ENCODE measurements around the gene HPSE2.

HPSE2 gene

DNA sequence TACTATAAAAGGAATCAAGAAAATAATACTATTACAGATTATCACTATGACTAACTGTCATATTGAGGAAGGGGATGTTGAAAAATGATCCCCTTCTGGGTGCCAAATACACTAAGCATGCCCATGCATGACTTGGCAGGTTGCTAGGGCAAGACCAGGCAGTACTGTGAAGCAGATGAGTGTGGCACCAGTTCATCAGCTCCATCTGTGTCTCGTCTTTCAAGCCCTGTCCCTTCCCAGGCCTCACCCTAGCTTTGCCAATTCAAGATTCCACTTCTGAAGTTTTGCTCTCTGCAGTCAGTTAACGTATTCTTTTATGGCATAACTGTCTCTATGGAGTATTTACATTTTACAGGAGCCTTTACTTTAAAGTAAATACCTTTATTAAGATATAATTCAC lies 653.3 kb downstream of the HPSE2 start:
- no peak for DNase-seq (ENCODE audit: extremely low read depth, low read depth)
- TF ChIP-seq, protein P1, sequence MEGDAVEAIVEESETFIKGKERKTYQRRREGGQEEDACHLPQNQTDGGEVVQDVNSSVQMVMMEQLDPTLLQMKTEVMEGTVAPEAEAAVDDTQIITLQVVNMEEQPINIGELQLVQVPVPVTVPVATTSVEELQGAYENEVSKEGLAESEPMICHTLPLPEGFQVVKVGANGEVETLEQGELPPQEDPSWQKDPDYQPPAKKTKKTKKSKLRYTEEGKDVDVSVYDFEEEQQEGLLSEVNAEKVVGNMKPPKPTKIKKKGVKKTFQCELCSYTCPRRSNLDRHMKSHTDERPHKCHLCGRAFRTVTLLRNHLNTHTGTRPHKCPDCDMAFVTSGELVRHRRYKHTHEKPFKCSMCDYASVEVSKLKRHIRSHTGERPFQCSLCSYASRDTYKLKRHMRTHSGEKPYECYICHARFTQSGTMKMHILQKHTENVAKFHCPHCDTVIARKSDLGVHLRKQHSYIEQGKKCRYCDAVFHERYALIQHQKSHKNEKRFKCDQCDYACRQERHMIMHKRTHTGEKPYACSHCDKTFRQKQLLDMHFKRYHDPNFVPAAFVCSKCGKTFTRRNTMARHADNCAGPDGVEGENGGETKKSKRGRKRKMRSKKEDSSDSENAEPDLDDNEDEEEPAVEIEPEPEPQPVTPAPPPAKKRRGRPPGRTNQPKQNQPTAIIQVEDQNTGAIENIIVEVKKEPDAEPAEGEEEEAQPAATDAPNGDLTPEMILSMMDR (IDR thresholded peaks at IDR 0.05; ENCODE audit: low read depth, low read length) = no peak

DNA sequence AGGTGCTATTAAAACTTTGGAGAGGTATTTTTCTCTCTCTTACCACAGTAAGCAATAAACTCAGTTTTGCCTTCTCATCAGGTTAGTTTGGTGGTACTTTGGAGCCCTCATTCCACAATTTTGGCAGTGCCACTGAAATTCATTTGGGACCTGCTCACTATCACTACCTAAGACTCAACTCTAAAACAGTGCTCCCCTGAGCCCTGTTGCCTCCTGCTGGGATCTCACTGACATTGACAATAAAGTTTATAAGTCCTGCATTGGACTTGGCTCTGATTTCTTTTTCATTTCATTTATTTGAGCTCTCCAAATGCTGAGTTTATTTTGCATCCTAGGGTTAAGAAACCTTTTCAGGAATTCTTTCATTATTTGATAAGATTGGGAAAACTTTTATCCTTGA lies 658.1 kb downstream of the HPSE2 start:
- TF ChIP-seq, protein P1 (IDR thresholded peaks at IDR 0.05; ENCODE audit: low read depth, low read length) = no peak; the same call in 1 of the 2 replicates

DNA sequence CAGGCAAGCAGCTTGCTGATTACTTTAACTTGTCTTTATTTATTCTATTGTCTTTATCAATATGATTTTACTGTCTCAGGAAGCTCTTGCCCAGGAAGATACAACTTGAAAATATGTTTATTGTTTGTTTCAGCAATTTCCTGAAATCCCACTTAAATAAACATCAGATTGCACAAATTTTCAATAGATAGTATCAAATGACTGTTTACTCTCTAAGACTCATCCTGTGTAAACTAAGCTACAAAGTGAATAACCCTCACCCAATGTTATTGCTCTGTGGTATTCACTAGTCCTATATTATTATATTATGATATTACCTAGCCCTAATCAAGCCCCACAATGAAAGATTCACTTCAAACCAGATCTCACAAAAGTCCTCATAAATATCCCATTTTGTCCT lies 658.5 kb downstream of the HPSE2 start:
- TF ChIP-seq, protein P1 (IDR thresholded peaks at IDR 0.05; ENCODE audit: low read depth, low read length) = no peak
- DNase-seq (ENCODE audit: extremely low read depth, low read depth) = no peak

More for the DNA sequence above, 658.1 kb downstream of the HPSE2 start:
- no peak for DNase-seq (ENCODE audit: extremely low read depth, low read depth)

DNA sequence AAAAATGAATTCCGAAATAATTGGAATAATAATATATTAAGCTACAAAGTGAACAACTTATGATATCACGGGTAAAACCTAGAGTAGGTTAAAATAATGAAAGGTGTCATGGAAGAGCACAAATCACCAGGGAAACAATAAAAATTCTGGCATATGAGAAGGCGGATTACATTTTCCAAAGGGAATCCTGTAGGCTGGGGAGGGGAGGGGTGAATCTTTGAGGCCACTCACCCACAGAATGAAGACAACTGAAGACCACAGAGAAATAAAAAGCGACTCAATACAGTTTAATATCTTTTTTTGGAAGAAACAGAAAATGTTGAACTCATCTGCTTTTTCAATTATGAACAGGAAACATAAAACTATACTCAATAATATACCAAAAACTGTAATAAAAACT lies 659.6 kb downstream of the HPSE2 start:
- no peak for DNase-seq (ENCODE audit: extremely low read depth, low read depth)
- TF ChIP-seq, protein P1 (IDR thresholded peaks at IDR 0.05; ENCODE audit: low read depth, low read length) = no peak

DNA sequence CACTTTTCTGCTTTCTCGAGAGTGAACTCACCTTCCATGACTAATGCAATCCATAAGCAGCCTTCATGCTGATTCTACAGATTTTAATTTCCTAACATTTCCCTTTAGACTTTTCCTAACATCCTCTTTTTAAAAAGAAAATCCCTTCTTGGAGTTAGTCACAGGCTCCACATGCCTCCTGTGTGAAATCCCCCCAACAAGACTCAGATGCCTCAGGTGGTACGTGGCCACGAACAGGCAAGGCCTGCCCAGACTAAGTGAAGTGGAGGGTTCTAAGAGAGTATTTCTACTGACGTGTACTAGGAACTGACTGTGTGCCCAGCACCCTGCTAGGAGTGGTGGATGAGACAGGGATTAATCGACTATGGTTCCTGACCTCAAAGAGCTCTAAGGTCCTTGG lies 663.1 kb downstream of the HPSE2 start:
- DNase-seq (ENCODE audit: extremely low read depth, low read depth) = no peak
- TF ChIP-seq, protein P1 (IDR thresholded peaks at IDR 0.05; ENCODE audit: low read depth, low read length) = no peak

DNA sequence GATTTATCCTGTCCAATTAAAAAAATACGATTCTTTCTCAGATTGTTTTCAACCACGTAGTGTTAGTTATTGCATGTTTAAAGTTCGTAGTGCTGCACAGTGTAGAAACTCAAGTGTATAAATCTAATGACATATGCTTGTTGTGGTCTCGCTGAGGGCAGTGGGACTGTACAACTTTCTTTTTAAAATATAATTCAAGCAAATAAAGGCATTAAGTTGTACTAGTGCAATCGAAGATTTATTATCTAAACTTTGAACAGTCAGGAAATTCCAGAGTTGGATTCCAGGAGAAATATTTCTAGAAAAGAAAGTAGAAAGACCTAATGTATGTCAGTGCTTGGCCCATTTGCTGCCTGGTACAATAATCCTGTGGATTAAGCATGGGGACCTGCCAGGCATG lies 664.8 kb downstream of the HPSE2 start:
- no peak for DNase-seq (ENCODE audit: extremely low read depth, low read depth)
- TF ChIP-seq, protein P1 (IDR thresholded peaks at IDR 0.05; ENCODE audit: low read depth, low read length) = no peak

DNA sequence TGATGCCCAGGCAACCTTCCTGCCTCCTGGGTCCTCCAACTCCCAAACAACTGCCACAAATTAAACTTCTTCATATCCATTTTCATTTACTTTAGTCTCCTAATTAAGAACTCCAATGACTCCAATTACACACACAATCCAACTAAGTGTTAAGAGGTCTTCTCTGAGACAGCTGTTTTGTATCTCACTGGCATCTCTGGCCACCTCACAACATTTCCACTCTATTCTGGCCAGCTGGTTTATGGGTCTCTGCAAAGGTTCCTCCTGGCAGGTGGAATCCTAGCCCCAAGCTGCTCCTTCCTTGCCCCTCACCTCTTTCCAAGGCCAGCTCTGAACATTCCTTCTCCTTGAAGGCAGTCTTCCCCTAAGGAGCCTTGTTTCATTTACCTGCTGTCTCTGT lies 665.8 kb downstream of the HPSE2 start:
- TF ChIP-seq, protein P1 (IDR thresholded peaks at IDR 0.05; ENCODE audit: low read depth, low read length) = no peak
- DNase-seq (ENCODE audit: extremely low read depth, low read depth) = no peak
